ENCODE data around the gene IRF2BP1.
A peak's percentile ranks its signal among the peaks of the same experiment; 100 is the strongest.
"Not testable (repeated sequence)": the region's sequence is repeated elsewhere in the genome, so short reads cannot be mapped to it uniquely, and the experiment has no call there.

IRF2BP1 gene

DNA sequence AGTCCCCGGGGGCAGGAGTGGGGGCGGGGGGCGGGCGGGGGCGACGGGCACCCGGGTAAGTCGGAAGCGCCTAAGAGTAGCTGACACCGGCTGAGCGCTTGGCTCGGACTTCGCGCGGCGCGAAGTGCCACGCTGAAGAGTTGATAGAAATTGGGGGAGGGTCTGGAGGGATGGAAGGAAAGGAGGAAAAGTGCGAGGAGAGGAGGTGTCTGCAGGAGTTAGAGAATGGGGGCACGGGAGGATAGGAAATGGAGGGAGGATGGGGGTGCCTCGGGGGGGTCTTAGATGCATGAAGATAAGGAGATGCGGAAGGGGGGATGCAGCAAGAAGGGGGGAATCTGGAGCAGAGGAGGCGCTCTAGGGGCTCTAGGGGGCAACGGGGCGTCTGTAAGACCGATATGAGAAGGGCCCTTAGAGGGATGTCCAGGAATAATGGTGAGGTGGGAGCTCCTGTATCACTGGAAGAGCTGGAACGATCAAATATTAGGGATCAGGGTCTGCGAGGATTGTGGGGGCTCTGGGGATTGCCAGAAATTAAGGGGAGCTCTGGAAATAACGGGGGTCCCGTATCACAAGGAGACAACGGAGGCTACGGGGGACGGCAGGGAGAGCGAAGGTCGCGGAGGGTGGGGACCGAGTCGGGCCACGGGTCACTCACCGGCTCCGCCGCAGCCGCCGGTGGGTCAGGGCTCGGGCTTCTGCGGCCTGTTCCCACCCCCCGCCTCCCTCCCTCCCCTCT lies 16.1 kb upstream of the IRF2BP1 start, which contains the start of gene MYPOP:
TSS of gene MYPOP (minus strand) at position 702 of the 739 bp plus-strand sequence. CDS start 840 bp downstream, outside the sequence.
- DNase-seq, result no peak

DNA sequence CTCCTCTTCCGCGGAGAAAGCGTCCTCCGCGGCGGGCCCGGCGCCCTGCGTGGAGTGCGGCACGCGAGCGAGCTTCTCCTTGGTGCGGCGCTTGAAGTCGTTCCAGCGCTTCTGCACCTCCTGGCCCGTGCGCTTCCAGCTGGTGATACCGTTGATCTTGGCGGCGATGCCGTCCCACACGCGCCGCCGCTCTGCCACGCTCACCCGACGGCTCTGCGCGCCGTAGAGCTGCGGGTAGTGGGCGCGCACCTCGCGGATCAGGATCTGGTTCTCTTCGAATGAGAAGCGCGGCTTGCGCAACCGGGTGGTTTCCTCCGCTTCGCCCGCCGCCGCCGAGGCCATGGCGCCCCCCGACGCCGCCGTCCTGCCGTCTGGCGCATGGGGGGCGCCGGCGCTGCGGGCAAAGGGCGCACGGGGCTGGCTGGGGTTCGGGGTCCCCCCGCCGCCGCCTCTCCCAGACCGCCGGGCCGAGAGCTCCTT lies 15.5 kb upstream of the IRF2BP1 start:
- peak; percentile 61 for DNase-seq

DNA sequence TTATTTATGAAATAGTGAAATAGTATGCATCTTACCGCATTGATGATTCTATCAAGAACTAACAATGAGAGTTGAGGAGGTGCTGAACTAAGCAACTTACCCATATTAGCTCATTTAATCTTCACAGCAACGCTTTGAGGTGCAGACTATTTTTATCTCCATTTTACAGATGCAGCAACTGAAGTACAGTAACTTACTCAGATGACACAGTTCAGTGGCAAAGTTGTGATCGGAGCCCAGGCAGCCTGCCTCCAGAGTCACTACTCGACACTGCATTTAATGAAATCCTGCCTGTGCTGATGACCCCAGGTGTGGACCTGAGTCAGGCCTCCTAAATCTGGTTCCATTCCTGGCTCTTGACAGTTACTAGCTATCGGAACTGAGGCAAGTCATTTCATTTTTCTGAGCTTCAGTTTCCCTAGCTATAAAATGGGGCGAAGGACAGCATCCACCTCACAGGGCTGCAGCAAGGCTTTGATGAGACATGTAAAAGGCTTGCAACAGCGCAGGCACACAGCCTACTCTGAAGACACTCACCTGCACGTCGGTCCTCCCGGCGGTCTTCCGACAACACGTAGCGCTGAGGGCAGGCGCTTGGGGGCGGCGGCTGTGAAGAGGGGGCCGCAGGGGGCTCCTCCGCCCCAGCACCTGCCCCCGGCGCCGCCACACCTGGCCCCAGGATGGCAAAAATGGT lies 14.9 kb upstream of the IRF2BP1 start:
- no peak for DNase-seq

- no peak for DNase-seq
Observed at GRCh38 chr19:45899919-45900589, 14.1 kb upstream of the IRF2BP1 start.

DNA sequence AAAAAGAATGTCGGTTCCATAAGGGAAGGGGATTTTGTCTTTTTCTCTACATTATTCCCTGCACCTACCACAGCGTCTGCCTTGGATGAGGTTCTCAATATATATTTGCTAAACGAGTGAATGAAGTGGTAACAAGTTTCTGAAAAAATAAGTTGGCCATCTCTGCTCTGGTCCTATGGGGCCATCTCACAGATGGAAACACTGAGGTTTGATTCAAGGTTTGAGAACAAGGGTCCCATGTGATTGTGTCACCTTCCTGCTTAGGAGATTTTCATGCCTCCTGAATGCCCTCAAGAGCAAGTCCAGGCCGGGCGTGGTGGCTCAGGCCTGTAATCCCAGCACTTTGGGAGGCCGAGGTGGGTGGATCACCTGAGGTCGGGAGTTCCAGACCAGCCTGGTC lies 13.3 kb upstream of the IRF2BP1 start:
- DNase-seq, result no peak

GRCh38 chr19:45897261-45897812 lies 11.4 kb upstream of the IRF2BP1 start:
- DNase-seq, result no peak

DNA sequence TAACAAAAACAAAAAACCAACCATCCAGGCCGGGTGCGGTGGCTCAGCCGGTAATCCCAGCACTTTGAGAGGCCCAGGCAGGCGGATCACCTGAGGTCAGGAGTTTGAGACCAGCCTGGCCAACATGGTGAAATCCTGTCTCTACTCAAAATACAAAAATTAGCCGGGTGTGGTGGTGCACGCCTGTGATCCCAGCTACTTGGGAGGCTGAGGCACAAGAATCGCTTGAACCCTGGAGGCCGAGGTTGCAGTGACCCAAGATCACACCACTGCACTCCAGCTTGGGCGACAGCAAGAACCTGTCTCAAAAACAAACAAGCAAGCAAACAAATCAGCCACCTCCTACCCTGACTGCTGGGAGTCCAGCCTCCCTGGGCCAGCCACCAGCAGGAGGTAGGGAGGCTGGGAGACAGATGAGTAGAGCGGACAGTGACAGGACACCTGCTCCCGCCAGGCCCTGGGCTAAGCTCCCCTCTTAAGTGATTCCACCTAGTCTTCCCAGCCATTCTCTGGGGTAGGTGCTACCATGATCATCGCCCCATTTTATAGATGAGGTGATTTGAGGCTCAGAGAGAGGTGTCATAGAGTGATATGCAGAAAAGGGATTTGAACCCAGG lies 10.2 kb upstream of the IRF2BP1 start:
- not testable (repeated sequence) for DNase-seq

GRCh38 chr19:45895519-45895972 lies 9.6 kb upstream of the IRF2BP1 start:
- DNase-seq, result no peak

DNA sequence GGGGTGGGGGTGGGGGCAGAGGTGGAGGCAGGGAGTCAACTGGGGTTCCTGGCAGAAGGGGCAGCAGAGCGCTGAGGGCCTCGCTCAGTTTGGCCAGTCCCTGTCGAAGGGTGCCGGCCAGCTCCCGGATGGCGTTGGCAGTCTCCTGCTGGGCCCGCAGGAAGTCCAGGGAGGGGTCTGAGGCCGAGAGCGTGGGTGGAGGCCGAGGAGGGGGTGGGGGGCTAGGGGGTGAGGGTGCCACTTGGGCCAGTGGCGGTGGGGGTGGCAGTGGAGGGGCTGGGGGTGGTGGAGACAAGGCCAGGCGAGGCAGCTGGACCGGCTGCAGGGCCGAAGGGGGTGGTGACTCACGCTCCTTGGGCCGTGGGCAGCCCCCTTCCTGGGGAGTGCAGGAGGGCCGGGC lies 4.9 kb upstream of the IRF2BP1 start:
- no peak for DNase-seq

DNA sequence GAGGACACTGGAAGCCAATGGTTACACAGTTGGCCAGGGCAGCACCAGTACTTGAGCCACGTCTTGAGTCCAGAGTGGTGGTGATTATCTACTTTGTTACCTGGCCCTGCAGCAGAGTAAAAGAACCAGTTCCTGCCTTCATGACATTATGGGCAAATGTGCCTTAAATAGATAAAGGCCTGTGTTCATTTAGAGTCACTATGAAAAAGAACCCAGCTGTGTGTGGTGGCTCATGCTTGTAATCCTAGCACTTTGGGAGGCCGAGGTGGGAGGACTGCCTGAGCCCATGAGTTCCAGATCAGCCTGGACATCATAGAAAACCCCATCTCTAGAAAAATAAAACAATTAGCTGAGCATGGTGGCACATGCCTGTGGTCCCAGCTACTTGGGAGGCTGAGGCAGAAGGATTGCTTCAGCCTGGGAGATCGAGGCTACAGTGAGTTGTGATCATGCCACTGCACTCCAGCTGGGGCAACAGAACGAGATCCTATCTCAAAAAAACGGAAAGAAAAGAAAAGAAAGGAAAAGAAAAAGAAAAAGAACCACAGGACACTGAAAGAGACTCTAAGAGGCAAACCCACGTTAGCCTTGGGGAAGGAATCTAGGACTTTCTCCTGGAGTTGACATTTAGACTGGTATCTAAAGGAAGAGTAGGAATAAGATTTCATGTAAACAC lies 3.4 kb upstream of the IRF2BP1 start:
- no peak for DNase-seq

GRCh38 chr19:45887200-45887710 lies 1.3 kb upstream of the IRF2BP1 start:
- no peak for DNase-seq

- DNase-seq, result peak; percentile 91
Observed at GRCh38 chr19:45886427-45887199, 672 bp upstream of the IRF2BP1 start.

GRCh38 chr19:45884682-45885555 lies 1.0 kb downstream of the IRF2BP1 start:
- peak; percentile 49 for DNase-seq

DNA sequence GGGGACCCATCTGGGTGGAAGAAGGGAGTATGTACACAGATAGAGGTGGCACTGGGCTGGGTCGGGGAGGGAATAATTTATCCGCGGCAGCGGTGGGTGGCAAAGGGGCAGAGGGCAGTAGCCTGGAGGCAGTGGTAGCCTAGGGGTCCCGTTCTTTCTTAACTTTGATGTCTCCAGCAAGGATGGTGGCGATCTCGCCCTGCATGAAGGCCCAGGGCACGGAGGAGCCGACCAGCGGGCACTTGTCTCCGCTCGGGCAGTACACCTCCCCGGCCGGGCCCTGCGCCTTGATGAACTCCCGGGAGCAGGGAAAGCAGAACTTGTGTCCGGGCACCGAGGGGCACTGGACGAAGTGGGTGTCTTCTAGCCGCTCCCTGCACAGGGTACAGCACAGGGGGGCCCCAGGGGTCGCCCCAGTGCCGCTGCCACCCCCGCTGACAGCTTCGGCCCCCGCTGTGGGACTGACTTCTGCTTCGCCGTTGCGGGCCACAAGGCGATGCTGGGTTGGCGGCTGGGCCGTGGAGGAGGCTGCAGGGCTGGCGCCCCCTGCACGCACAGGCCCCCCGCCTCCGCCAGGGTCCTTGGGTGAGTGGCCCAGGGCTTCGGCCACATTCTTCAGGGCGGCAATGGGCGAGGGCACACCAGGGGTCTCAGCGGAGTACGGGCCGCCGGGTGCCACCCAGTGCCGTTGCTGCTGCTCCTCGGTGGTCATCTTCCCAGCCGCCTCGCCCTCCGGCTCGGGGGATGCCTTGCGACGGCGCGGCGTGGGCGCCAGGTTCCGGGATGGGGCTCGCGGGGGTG lies 1.9 kb downstream of the IRF2BP1 start:
- peak; percentile 31 for DNase-seq

DNA sequence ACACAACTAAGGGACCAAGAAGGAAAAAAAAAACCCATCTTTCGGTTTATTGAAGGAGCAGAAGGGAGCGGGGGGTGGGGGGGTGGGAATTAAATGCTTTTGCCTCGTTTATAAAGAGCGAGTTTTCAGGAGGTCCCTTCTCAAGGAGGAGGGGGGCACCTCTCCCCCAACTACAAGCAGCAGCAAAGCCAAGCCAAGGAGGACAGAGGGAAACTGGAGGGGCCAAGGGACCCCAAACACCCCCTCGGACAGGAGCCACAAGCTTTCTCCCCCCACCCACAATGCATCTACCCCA lies 2.4 kb downstream of the IRF2BP1 start:
- no peak for DNase-seq

- DNase-seq, result peak; percentile 92
Observed at GRCh38 chr19:45882652-45883585, 3.0 kb downstream of the IRF2BP1 start.

- no peak for DNase-seq
Observed at GRCh38 chr19:45881909-45882528, 3.9 kb downstream of the IRF2BP1 start.

Measured in stimulated activated CD8-positive, alpha-beta memory T cell treated with anti-CD3 and anti-CD28 coated beads, Interleukin-4, amount 100 ng/mL, for 48 hours (primary cell).